Endothelial cell of umbilical vein (primary cell): ENCODE results near the gene RYR1. TPM values are rescaled to one million over a fixed set of nuclear protein-coding genes. Genes with fewer than 3 reads are reported as not detected.

ENCODE experiments used
- BruUV-seq: library from RNA; stranded (reverse); fragments of 400-500 nt; replicated peaks from 2 replicates; lab custom pipeline; 2021; lab: Mats Ljungman, UMichigan
- CTCF ChIA-PET: fragments of 300-600, 350-600 bp; sonication (Branson Sonifier 250); formaldehyde crosslinking; loops from one replicate; lab custom pipeline; 2021; ENCODE audit warnings: antibody characterized with exemption, inconsistent platforms; lab: Charles Lee
- POLR2A ChIA-PET: fragments of 300-600, 350-600 bp; sonication (Branson Sonifier 250); formaldehyde crosslinking; loops from one replicate; lab custom pipeline; 2021; ENCODE audit warnings: antibody characterized with exemption, inconsistent platforms; lab: Charles Lee
- DNase-seq: peaks from one replicate; pipeline ENCODE4 v3.0.0-alpha.2; 2011; ENCODE audit warnings: low read depth, low spot score
- FAIRE-seq: peaks from 2 replicates; lab custom pipeline; 2011; peaks lifted over from hg19 to GRCh38; lab: Jason Lieb, UNC
- H2AFZ ChIP-seq: 2 replicates; pipeline ENCODE4 v1.6.0; 2012; ENCODE audit warnings: low read depth, low read length, control low read depth, inconsistent platforms
- H3K27ac ChIP-seq: 2 replicates; pipeline ENCODE4 v1.5.1; 2011; ENCODE audit warnings: low read depth, mild to moderate bottlenecking, control low read depth, low read length, moderate library complexity; ENCODE audit not compliant: insufficient read depth
- H3K27me3 ChIP-seq, 2 experiments: 2 replicates each; pipeline versions ENCODE4 v1.6.0 to v1.6.1; 2011; ENCODE audit warnings: low read length in 2 of 2, mixed read lengths in 1 of 2; ENCODE audit not compliant: control insufficient read depth in 2 of 2, insufficient read depth in 2 of 2
- H3K36me3 ChIP-seq, 2 experiments: 2 replicates in 1 of 2; 3 replicates in 1 of 2; pipeline ENCODE4 v1.5.1; 2011; ENCODE audit warnings: low read length in 2 of 2, mild to moderate bottlenecking in 1 of 2, moderate library complexity in 1 of 2; ENCODE audit not compliant: control insufficient read depth in 2 of 2, insufficient read depth in 2 of 2; ENCODE audit errors: extremely low read depth in 1 of 2
- H3K4me1 ChIP-seq: 3 replicates; pipeline ENCODE4 v1.5.1; 2011; ENCODE audit warnings: mild to moderate bottlenecking, low read length; ENCODE audit not compliant: control insufficient read depth, insufficient read depth; ENCODE audit errors: extremely low read depth
- H3K4me2 ChIP-seq: 2 replicates; pipeline ENCODE4 v1.6.1; 2011; ENCODE audit warnings: low read length, control low read depth, mixed read lengths; ENCODE audit not compliant: insufficient read depth
- H3K4me3 ChIP-seq, 3 experiments: fragments of 200-600 bp in 1 of 3; sonication (generic), shearing (Covaris generic) in 1 of 3; replicated peaks in 1 of 3; 2 replicates each; pipeline ENCODE4 v1.5.1; 2011 to 2016; ENCODE audit warnings: control low read depth in 3 of 3, low read length in 3 of 3, mild to moderate bottlenecking in 2 of 3, inconsistent platforms in 1 of 3, low read depth in 1 of 3, moderate library complexity in 1 of 3; ENCODE audit not compliant: insufficient read depth in 1 of 3
- H3K79me2 ChIP-seq: 2 replicates; pipeline ENCODE4 v1.6.0; 2012; ENCODE audit warnings: low read length, inconsistent platforms; ENCODE audit not compliant: control insufficient read depth, insufficient read depth
- H3K9ac ChIP-seq: replicated peaks from 2 replicates; pipeline ENCODE3; 2011; ENCODE audit warnings: low read length, control low read depth; ENCODE audit not compliant: insufficient read depth; ENCODE audit errors: extremely low read depth
- H3K9me1 ChIP-seq: replicated peaks from 3 replicates; pipeline ENCODE4 v1.6.0; 2011; ENCODE audit warnings: mild to moderate bottlenecking, low read length; ENCODE audit not compliant: control insufficient read depth, insufficient read depth; ENCODE audit errors: extremely low read depth
- H3K9me3 ChIP-seq: replicated peaks from 2 replicates; pipeline ENCODE4 v1.5.1; 2012; ENCODE audit warnings: low read length, inconsistent platforms; ENCODE audit not compliant: control insufficient read depth, insufficient read depth
- H4K20me1 ChIP-seq: replicated peaks from 2 replicates; pipeline ENCODE3; 2011; ENCODE audit warnings: mild to moderate bottlenecking, low read length; ENCODE audit not compliant: control insufficient read depth, insufficient read depth; ENCODE audit errors: extremely low read depth
- EZH2 ChIP-seq: IDR thresholded peaks from 2 replicates; pipeline ENCODE4 v1.6.1; 2012; ENCODE audit warnings: borderline replicate concordance, low read depth, mild to moderate bottlenecking, moderate library complexity, low read length, inconsistent platforms; ENCODE audit not compliant: severe bottlenecking
- FOS ChIP-seq: IDR thresholded peaks from 2 replicates; pipeline ENCODE4 v1.6.1; 2011; ENCODE audit warnings: mild to moderate bottlenecking, low read length, moderate library complexity, borderline replicate concordance; ENCODE audit not compliant: insufficient read depth
- GATA2 ChIP-seq: IDR thresholded peaks from 2 replicates; pipeline ENCODE4 v1.7.0; 2011; ENCODE audit warnings: low read depth, mild to moderate bottlenecking, moderate library complexity, mixed read lengths, low read length; ENCODE audit not compliant: insufficient read length, insufficient read depth
- JUN ChIP-seq: IDR thresholded peaks from 2 replicates; pipeline ENCODE4 v1.6.1; 2011; ENCODE audit warnings: borderline replicate concordance, low read depth; ENCODE audit not compliant: insufficient read length, insufficient read depth
- MAX ChIP-seq: IDR thresholded peaks from 2 replicates; pipeline ENCODE4 v1.6.1; 2011; ENCODE audit not compliant: insufficient read depth, insufficient read length
- MYC ChIP-seq: IDR thresholded peaks from one replicate; pipeline ENCODE4 v1.6.1; 2011; ENCODE audit warnings: mild to moderate bottlenecking, low read depth, low read length
- POLR2A ChIP-seq: IDR thresholded peaks from 2 replicates; pipeline ENCODE4 v1.6.1; 2012; ENCODE audit warnings: low read depth, mild to moderate bottlenecking, control low read depth, low read length
- POLR2AphosphoS5 ChIP-seq: IDR thresholded peaks from 2 replicates; pipeline ENCODE4 v1.6.1; 2012; ENCODE audit warnings: low read depth, mild to moderate bottlenecking, control low read depth, low read length, moderate library complexity; ENCODE audit not compliant: insufficient read depth
- dilution Hi-C: fragments of 300-500 bp; cut with MboI; formaldehyde crosslinking; loops from one replicate; pipeline ENCODE4 v1.15.0; 2019; ENCODE audit warnings: low sequenced_read_pairs; ENCODE audit not compliant: extremely low pct_ligation_motif_present
- intact Hi-C: fragments of 100-400 bp; cut with micrococcal nuclease; formaldehyde crosslinking; loops from one replicate; pipeline ENCODE4 v1.10.0; 2022
- polyA plus RNA-seq, 4 experiments: library from polyadenylated mRNA; depleted of rRNA in 3 of 4; stranded (reverse) in 3 of 4; unstranded in 1 of 4; fragments of >200 nt; gene quantifications; 2 replicates each; pipeline versions ENCODE4 v1.2.1 to v1.2.3, GENCODE V29; 2011 to 2012; ENCODE audit warnings: missing spikeins in 1 of 4
- total RNA-seq: library from RNA; stranded (reverse); gene quantifications from 2 replicates; pipeline ENCODE4 v1.2.3, GENCODE V29; 2021
- TF ChIP-seq, protein P1 (sequence below), 2 donors: IDR thresholded peaks; 1 replicate in 1 of 2; 2 replicates in 1 of 2; pipeline ENCODE4 v1.5.1; 2011; ENCODE audit warnings: low read length in 2 of 2, mild to moderate bottlenecking in 2 of 2, moderate library complexity in 2 of 2, control low read depth in 1 of 2, inconsistent platforms in 1 of 2, low read depth in 1 of 2; ENCODE audit not compliant: insufficient read depth in 1 of 2; ENCODE audit errors: extremely low read depth in 1 of 2

The RYR1 gene
- total and polyA plus RNA-seq, 2 donors (not counting 3 experiments of a cell fraction or from before 2014, with no cell fraction given): under 0.01 to 0.02 TPM

DNA sequence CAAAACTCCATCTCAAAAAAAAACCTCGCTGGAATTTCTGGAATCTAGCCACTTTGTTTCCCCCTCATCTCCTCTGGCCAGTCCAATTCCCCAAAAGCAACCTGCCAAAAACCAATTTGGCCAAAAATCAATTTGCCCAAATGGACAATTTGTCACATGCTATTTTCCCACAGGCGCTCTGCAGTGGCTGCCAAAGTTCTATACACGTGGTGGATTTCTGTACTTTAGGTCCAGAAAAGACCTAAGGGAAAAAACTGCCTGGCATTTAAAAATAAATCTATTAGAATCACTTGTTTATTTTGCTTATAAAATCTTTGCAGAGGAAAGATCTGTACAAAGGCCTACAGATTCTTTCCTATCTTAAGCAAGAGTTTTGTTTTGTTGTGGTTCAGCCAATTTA, 104.9 kb downstream of the RYR1 start:
- Histone ChIP-seq H3K4me2 (no peak overlapping the region), H3K36me3 (no peaks in the 10 kb centered on the region), H3K9me1 (no peaks in the 10 kb centered on the region), H3K79me2 (no peaks in the 10 kb centered on the region), H3K27me3 (peaks cover 1 to 2% of the 10 kb centered on the region in 2 experiments), H3K9me3 (no peaks in the 10 kb centered on the region), H4K20me1 (no peaks in the 10 kb centered on the region), H3K4me3 (no peak overlapping the region), H2AFZ (no peak overlapping the region), H3K9ac (no peak overlapping the region), H3K27ac (no peak overlapping the region), H3K4me1 (no peaks in the 10 kb centered on the region)
- no peak for FAIRE-seq
- no peak for TF ChIP-seq JUN
- TF ChIP-seq POLR2A: no peak
- no peak for TF ChIP-seq MAX
- TF ChIP-seq MYC: no peak
- TF ChIP-seq GATA2: no peak
- TF ChIP-seq POLR2AphosphoS5: no peak
- TF ChIP-seq FOS: no peak
- TF ChIP-seq, protein P1, sequence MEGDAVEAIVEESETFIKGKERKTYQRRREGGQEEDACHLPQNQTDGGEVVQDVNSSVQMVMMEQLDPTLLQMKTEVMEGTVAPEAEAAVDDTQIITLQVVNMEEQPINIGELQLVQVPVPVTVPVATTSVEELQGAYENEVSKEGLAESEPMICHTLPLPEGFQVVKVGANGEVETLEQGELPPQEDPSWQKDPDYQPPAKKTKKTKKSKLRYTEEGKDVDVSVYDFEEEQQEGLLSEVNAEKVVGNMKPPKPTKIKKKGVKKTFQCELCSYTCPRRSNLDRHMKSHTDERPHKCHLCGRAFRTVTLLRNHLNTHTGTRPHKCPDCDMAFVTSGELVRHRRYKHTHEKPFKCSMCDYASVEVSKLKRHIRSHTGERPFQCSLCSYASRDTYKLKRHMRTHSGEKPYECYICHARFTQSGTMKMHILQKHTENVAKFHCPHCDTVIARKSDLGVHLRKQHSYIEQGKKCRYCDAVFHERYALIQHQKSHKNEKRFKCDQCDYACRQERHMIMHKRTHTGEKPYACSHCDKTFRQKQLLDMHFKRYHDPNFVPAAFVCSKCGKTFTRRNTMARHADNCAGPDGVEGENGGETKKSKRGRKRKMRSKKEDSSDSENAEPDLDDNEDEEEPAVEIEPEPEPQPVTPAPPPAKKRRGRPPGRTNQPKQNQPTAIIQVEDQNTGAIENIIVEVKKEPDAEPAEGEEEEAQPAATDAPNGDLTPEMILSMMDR (IDR thresholded peaks at IDR 0.05; ENCODE audit: extremely low read depth in 1 of 2, insufficient read depth in 1 of 2, low read depth in 1 of 2, low read length in 2 of 2): no peak
- TF ChIP-seq EZH2: no peak
- intact Hi-C loops: no loop called here
- dilution Hi-C loops: no loop called here
- ChIA-PET POLR2A (no interaction called here), CTCF (no interaction called here)
- no peak for DNase-seq
- no TSS peak for BruUV-seq
